ENCODE measurements around the gene KIFC1. TPM values are rescaled to one million over a fixed set of nuclear protein-coding genes. Genes with fewer than 3 reads are reported as not detected.

KIFC1 gene
- total and polyA plus RNA-seq, 9 of the 15 experiments (the other 6 are each of a cell fraction or from before 2014, with no cell fraction given) = 1.3 to 95.2 (median 76.9) TPM

DNA sequence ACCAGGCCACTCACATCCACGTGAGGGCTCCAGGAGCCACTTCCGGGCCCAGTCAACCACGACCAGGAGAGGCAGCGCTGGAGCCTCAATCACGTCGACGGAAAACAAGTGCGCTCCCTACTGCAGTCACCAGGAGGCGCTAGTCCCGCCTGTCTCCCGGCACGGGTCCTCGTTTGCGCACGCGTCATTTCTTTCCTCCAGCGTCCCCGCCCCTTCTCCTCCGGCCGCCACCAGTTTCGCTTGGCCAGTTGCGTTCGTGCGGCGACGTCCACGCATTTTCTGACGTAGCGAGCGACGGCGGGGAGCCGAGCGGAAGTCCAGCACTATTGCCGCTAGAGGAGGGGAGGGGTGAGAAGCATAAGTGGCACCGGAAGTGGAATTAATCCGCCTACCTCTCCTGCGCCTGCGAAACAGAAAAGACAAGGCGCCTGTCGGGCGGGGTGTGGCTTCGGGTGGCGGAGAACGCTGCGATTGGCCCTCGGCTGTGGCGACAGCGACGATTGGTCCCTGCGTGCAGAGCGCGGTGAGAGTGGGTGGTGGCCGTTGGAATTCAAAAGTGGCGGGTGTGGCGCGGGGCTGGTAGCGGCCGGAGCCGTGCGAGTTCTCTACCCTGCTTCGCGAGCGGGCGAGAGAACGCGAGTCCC is at the start of gene KIFC1 (continued):
- TF ChIP-seq, protein P1, sequence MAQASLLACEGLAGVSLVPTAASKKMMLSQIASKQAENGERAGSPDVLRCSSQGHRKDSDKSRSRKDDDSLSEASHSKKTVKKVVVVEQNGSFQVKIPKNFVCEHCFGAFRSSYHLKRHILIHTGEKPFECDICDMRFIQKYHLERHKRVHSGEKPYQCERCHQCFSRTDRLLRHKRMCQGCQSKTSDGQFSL (CRISPR knock-in tag; IDR thresholded peaks at IDR 0.05) = no peak
- TF ChIP-seq, protein P1 (tag; IDR thresholded peaks at IDR 0.05) = no peak
- no peak for TF ChIP-seq SNIP1 (IDR thresholded peaks at IDR 0.05; ENCODE audit: low read depth)
- no peak for TF ChIP-seq NR1H2 (CRISPR knock-in tag; IDR thresholded peaks at IDR 0.05)
- no peak for TF ChIP-seq CBFB (CRISPR knock-in tag; IDR thresholded peaks at IDR 0.05)
- TF ChIP-seq NRF1 (conservative IDR thresholded peaks at IDR 0.05 in 1 of 2, IDR thresholded peaks at IDR 0.05 in 1 of 2) = peak; percentile 96
- TF ChIP-seq HNRNPH1 (optimal IDR thresholded peaks at IDR 0.05; ENCODE audit: low read depth, low read length) = no peak
- no peak for TF ChIP-seq FUS (optimal IDR thresholded peaks at IDR 0.05; ENCODE audit: low read depth, low read length)
- TF ChIP-seq ZNF644 (tag; IDR thresholded peaks at IDR 0.05; ENCODE audit: low read depth) = 0 out of 2 replicates have a peak, but pooled peaks have one; percentile 80
- TF ChIP-seq, protein P2, sequence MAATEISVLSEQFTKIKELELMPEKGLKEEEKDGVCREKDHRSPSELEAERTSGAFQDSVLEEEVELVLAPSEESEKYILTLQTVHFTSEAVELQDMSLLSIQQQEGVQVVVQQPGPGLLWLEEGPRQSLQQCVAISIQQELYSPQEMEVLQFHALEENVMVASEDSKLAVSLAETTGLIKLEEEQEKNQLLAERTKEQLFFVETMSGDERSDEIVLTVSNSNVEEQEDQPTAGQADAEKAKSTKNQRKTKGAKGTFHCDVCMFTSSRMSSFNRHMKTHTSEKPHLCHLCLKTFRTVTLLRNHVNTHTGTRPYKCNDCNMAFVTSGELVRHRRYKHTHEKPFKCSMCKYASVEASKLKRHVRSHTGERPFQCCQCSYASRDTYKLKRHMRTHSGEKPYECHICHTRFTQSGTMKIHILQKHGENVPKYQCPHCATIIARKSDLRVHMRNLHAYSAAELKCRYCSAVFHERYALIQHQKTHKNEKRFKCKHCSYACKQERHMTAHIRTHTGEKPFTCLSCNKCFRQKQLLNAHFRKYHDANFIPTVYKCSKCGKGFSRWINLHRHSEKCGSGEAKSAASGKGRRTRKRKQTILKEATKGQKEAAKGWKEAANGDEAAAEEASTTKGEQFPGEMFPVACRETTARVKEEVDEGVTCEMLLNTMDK (IDR thresholded peaks at IDR 0.05; ENCODE audit: borderline replicate concordance, insufficient read depth, low read depth, low read length, poor library complexity, severe bottlenecking) = peak; percentile 82
- no peak for TF ChIP-seq TRIM28 (IDR thresholded peaks at IDR 0.05)
- TF ChIP-seq ZEB2 (IDR thresholded peaks at IDR 0.05) = peak; percentile 9; the same call in 1 of the 2 replicates
- peak; percentile 78; the same call in 1 of the 2 replicates for TF ChIP-seq TARDBP (IDR thresholded peaks at IDR 0.05)
- peak; percentile 91 for TF ChIP-seq E2F3 (CRISPR knock-in tag; IDR thresholded peaks at IDR 0.05)
- TF ChIP-seq SLC30A9 (CRISPR knock-in tag; IDR thresholded peaks at IDR 0.05) = no peak
- TF ChIP-seq, protein P3, sequence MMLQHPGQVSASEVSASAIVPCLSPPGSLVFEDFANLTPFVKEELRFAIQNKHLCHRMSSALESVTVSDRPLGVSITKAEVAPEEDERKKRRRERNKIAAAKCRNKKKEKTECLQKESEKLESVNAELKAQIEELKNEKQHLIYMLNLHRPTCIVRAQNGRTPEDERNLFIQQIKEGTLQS (IDR thresholded peaks at IDR 0.05) = no peak; the same call in 1 of the 2 replicates
- TF ChIP-seq, protein P3 (CRISPR knock-in tag; conservative IDR thresholded peaks at IDR 0.05) = peak; percentile 72; the same call in 1 of the 2 replicates
- TF ChIP-seq RBM22 (IDR thresholded peaks at IDR 0.05; ENCODE audit: low read depth, low read length, poor library complexity, severe bottlenecking) = no peak
- TF ChIP-seq ZBTB8A (IDR thresholded peaks at IDR 0.05; ENCODE audit: partially characterized antibody) = no peak
- no peak for TF ChIP-seq ZNF408 (CRISPR knock-in tag; IDR thresholded peaks at IDR 0.05; ENCODE audit: low read depth)
- TF ChIP-seq SRSF7 (optimal IDR thresholded peaks at IDR 0.05; ENCODE audit: low read depth, low read length) = no peak
- no peak for TF ChIP-seq ZNF143 (CRISPR knock-in tag; IDR thresholded peaks at IDR 0.05)
- no peak for TF ChIP-seq ELK1 (CRISPR knock-in tag; IDR thresholded peaks at IDR 0.05)
- no peak for TF ChIP-seq ZSCAN32 (CRISPR knock-in tag; IDR thresholded peaks at IDR 0.05)
